Stomach (tissue), 4 donors: ENCODE data around the gene B4GALNT1.

Source experiments
- EP300 ChIP-seq: sonication (generic); formaldehyde crosslinking; IDR thresholded peaks from one replicate; pipeline ENCODE4 v1.6.1; 2017; ENCODE audit warnings: antibody characterized with exemption
- POLR2AphosphoS5 ChIP-seq, 3 donors: sonication (generic); formaldehyde crosslinking; IDR thresholded peaks; one replicate each; pipeline ENCODE4 v1.6.1; 2016; ENCODE audit warnings: antibody characterized with exemption in 3 of 3
- TF ChIP-seq, protein P1 (sequence below), 7 experiments: fragments of 450-650 bp in 4 of 7; fragments of 200-600 bp in 3 of 7; sonication (generic) in 3 of 7; IDR thresholded peaks; one replicate each; pipeline ENCODE4 v1.5.1; 2016 to 2019; ENCODE audit warnings: antibody characterized with exemption in 7 of 7, control low read depth in 2 of 7, mild to moderate bottlenecking in 1 of 7

- TF ChIP-seq, protein P1, sequence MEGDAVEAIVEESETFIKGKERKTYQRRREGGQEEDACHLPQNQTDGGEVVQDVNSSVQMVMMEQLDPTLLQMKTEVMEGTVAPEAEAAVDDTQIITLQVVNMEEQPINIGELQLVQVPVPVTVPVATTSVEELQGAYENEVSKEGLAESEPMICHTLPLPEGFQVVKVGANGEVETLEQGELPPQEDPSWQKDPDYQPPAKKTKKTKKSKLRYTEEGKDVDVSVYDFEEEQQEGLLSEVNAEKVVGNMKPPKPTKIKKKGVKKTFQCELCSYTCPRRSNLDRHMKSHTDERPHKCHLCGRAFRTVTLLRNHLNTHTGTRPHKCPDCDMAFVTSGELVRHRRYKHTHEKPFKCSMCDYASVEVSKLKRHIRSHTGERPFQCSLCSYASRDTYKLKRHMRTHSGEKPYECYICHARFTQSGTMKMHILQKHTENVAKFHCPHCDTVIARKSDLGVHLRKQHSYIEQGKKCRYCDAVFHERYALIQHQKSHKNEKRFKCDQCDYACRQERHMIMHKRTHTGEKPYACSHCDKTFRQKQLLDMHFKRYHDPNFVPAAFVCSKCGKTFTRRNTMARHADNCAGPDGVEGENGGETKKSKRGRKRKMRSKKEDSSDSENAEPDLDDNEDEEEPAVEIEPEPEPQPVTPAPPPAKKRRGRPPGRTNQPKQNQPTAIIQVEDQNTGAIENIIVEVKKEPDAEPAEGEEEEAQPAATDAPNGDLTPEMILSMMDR (IDR thresholded peaks at IDR 0.05), result no peak
- TF ChIP-seq POLR2AphosphoS5 (IDR thresholded peaks at IDR 0.05) (no peak), EP300 (no peak)
Observed at GRCh38 chr12:57605811-57606311, 27.1 kb downstream of the B4GALNT1 start.
